Peyer's patch (tissue), 4 donors: ENCODE measurements around the gene KRT3. TPM values are rescaled to one million over a fixed set of nuclear protein-coding genes. Genes with fewer than 3 reads are reported as not detected.

Experiments
- DNase-seq, 3 donors: peaks; one replicate each; pipeline ENCODE4 v3.0.0-alpha.2; 2017 to 2019
- H3K27ac ChIP-seq, 4 donors: fragments of 200-600 bp; sonication (generic); one replicate each; pipeline ENCODE4 v1.5.1; 2016 to 2019
- H3K27me3 ChIP-seq, 2 donors: fragments of 200-600 bp; sonication (generic); one replicate each; pipeline ENCODE4 v1.5.1; 2019
- H3K36me3 ChIP-seq, 3 donors: fragments of 200-600 bp; sonication (generic); one replicate each; pipeline ENCODE4 v1.5.1; 2016 to 2019
- H3K4me1 ChIP-seq, 4 donors: fragments of 200-600 bp; sonication (generic); one replicate each; pipeline ENCODE4 v1.5.1; 2016 to 2019
- H3K4me3 ChIP-seq, 4 donors: fragments of 200-600 bp; sonication (generic); 1 replicate in 3 of 4; 2 replicates in 1 of 4; pipeline ENCODE4 v1.5.1; 2016 to 2019; ENCODE audit warnings: mild to moderate bottlenecking in 1 of 4
- H3K9me3 ChIP-seq, 4 donors: fragments of 200-600 bp; sonication (generic); one replicate each; pipeline ENCODE4 v1.5.1; 2016 to 2019; ENCODE audit warnings: mild to moderate bottlenecking in 1 of 4
- CTCF ChIP-seq, 6 experiments: fragments of 450-650 bp in 4 of 6; fragments of 200-600 bp in 2 of 6; sonication (generic) in 1 of 6; IDR thresholded peaks; one replicate each; pipeline ENCODE4 v1.5.1; 2017 to 2019; ENCODE audit warnings: antibody characterized with exemption in 6 of 6, mild to moderate bottlenecking in 3 of 6, moderate library complexity in 1 of 6
- POLR2A ChIP-seq, 2 donors: fragments of 450-650 bp; IDR thresholded peaks; one replicate each; pipeline ENCODE4 v1.5.1; 2017; ENCODE audit warnings: antibody characterized with exemption in 2 of 2, mild to moderate bottlenecking in 2 of 2, moderate library complexity in 2 of 2
- total RNA-seq, 4 donors: library from RNA; depleted of rRNA; stranded (reverse); fragments of >200 nt; gene quantifications; one replicate each; pipeline ENCODE4 v1.1.0, GENCODE V29; 2016

The KRT3 gene
- total RNA-seq, 4 donors from 2014 or later, result not detected

DNA sequence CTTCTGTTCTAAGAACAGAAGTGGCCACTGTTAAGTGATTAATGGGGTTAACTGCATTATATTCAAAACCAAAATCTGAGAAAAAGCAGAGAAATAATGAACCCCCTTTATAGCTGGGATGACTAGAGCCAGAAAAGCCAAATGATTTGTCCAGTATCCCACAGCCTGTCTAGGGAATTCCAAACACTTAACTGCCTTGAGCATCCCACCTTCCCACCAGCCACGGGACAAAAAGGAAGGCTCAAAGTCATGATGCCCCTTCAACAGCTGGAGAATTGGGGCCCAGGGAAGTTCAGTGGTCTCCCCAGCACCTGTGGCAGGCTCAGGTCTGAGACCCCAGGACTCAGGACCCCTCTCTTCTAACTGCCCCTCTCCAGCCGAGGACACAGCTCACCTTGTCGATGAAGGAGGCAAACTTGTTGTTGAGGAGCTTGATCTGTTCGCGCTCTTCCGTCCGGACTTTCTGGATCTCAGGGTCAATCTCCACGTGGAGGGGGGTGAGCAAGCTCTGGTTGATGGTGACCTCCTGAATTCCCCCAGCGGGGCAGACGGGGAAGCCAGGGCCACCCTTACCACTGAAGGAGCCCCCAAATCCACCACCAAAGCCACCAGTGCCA is 17.4 kb upstream of the KRT3 start:
- no peaks in the 10 kb centered on the region for H3K9me3 ChIP-seq
- H3K36me3 ChIP-seq, result no peaks in the 10 kb centered on the region
- no peak overlapping the region for H3K27ac ChIP-seq
- no peak for DNase-seq
- H3K4me1 ChIP-seq, result no peaks in the 10 kb centered on the region
- TF ChIP-seq CTCF (IDR thresholded peaks at IDR 0.05) (no peak), POLR2A (IDR thresholded peaks at IDR 0.05) (no peak)
- H3K4me3 ChIP-seq, result no peak overlapping the region
- no peaks in the 10 kb centered on the region for H3K27me3 ChIP-seq

- Histone ChIP-seq H3K36me3 (no peaks in the 10 kb centered on the region), H3K4me3 (no peak overlapping the region), H3K27me3 (no peaks in the 10 kb centered on the region), H3K4me1 (no peaks in the 10 kb centered on the region), H3K27ac (no peak overlapping the region), H3K9me3 (no peaks in the 10 kb centered on the region)
- no peak for DNase-seq
- no peak for TF ChIP-seq POLR2A (IDR thresholded peaks at IDR 0.05)
- no peak for TF ChIP-seq CTCF (IDR thresholded peaks at IDR 0.05)
Measured at GRCh38 chr12:52812749-52813148, 16.8 kb upstream of the KRT3 start.

GRCh38 chr12:52812073-52812400 is 16.1 kb upstream of the KRT3 start:
- no peak overlapping the region for H3K4me3 ChIP-seq
- no peak for DNase-seq
- no peaks in the 10 kb centered on the region for H3K36me3 ChIP-seq
- no peaks in the 10 kb centered on the region for H3K9me3 ChIP-seq
- H3K27me3 ChIP-seq, result no peaks in the 10 kb centered on the region
- H3K4me1 ChIP-seq, result no peaks in the 10 kb centered on the region
- H3K27ac ChIP-seq, result no peak overlapping the region
- TF ChIP-seq CTCF (IDR thresholded peaks at IDR 0.05) (no peak), POLR2A (IDR thresholded peaks at IDR 0.05) (no peak)

DNA sequence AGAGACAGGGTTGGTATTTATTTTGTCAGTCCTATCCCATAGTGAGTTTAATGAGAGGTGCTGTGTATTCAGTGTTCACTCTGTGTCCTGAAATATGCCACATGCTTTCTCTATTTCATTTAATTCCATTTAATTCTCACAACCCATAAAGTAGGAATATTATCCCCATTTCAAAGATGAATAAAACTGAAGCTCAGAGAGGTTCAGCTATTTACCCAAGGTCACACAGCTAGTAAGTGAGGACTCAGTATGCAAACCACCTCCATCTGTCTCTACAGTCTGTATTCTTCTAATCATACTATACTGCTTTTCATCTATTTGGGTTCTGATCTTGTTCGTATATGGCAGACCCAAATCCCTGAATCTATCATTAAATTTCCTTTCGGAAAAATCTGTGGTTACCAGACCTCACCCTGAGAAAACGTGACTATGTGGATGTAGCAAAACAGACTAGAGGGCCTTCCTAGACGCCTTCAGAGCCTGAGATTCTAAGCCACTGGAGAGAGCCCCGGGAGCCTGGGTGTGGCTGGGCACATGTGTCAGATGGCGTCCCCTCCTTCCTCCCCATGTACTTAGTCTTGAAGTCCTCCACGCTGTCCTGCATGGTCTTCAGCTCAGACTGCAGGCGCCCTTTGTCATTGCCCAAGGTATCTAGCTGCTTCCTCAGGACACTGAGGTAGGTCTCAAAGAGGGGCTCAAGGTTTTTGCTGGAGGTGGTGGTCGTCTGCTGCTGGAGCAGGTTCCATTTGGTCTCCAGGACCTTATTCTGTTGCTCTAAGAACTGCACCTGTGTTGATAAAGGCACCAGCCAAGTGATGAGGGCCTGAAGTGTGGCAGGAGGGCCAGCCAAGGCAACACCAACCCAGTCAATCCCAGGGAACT is 15.5 kb upstream of the KRT3 start:
- Histone ChIP-seq H3K36me3 (no peaks in the 10 kb centered on the region), H3K9me3 (no peaks in the 10 kb centered on the region), H3K27me3 (no peaks in the 10 kb centered on the region), H3K4me1 (no peaks in the 10 kb centered on the region), H3K27ac (no peak overlapping the region), H3K4me3 (no peak overlapping the region)
- TF ChIP-seq CTCF (IDR thresholded peaks at IDR 0.05) (no peak), POLR2A (IDR thresholded peaks at IDR 0.05) (no peak)
- DNase-seq, result no peak

DNA sequence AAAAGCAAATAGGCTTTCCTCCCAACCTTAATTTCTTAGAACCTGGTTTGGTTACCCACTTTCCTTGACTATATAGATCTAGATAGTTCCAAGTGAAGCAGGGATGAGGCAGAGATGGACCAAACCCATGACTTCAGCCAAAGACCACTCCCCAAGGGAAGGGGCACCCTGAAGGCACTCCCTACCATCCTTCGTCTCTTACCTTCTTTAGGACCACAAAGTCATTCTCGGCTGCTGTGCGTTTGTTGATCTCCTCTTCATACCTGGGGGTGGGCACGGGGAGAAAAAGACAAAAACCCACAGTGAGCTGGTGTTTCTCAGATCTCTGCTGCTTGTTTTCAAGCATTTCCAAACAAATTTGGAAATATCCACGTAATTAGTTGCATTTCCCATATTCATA is 14.6 kb upstream of the KRT3 start:
- H3K27ac ChIP-seq, result no peak overlapping the region
- no peak overlapping the region for H3K4me3 ChIP-seq
- H3K9me3 ChIP-seq, result no peaks in the 10 kb centered on the region
- TF ChIP-seq CTCF (IDR thresholded peaks at IDR 0.05) (no peak), POLR2A (IDR thresholded peaks at IDR 0.05) (no peak)
- no peaks in the 10 kb centered on the region for H3K36me3 ChIP-seq
- no peak for DNase-seq
- H3K4me1 ChIP-seq, result no peaks in the 10 kb centered on the region
- H3K27me3 ChIP-seq, result no peaks in the 10 kb centered on the region
